ENCODE data around the gene TRERF1.

TRERF1 gene

DNA sequence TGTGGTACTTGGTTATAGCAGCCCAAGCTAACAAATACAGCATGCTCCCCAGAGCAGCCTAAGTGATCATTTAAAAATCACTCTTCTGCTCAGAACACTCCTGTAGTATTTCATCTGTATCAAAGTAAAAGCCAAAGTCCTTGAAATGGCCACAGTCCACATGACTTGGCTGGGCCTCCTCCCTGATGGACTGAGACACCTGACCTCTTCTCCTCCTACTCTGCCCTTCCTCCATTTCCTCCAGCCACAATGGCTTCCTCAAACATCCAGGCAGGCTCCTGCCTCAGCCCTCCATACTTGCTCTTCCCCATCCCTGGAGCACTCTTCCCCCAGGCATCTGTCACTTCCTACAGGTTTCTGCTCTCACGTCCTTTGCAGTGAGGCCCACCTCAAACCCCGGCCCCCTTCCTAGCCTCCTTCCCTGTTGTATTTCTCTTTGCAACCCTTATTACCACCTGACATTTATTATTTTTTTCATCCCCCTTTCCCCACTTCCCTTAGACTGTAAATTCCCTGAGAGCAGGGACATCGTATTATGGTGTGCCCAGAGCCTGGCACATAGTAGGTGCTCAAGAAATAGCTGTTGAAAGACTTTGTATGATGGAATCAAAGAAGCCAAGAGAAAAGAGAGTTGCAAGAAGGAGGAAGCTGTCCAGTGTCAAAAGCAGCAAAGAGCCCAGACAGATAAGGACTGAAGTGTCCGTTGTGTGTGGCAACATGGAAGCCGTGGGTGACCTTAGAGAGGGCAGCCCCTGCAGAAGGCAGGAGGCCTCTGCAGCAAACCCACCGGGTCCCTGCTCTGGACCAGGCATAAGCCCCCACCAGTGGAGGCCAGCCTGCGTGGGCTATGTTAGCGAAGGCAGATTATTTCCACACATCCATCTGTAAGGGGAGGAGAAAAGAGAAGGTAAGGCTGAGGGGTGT is 87.5 kb downstream of the TRERF1 start:
- DNase-seq = no peak

DNA sequence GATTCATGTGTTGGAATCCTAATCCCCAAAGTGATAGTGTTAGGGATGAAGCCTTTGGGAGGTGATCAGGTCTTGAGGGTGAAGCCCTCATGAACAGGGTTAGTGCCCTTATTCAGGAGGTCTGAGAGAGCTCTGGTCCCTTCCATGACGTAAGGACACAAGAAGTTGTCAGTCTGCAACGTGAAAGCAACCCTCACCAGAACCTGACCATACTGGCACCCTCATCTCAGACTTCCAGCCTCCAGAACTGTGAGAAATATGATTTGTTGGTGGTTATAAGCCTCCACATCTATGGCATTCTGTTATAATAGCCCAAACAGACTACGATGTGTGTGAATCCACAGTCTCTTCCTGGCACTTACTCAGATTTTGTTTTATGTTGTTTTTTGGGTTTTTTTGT is 90.7 kb downstream of the TRERF1 start:
- DNase-seq = no peak

DNA sequence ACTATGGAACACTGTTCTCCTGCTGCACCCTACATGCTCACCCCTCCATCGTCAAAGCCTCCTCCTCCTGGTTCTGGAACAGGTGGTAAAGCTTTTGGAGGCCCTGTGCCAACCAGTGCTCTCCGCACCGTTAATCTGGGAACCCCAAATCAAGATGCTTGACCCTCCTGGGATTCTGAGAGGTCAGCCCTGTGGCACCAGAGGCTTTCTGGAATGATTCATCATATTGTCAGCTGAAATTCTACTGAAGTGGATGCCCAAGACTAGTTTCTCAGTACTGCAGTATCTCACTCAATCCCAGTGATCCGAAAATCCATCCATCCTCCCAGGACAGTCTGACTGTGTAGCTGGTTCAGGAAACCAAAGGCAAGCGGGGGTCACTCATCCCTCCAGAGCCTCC is 92.7 kb downstream of the TRERF1 start:
- DNase-seq = no peak

DNA sequence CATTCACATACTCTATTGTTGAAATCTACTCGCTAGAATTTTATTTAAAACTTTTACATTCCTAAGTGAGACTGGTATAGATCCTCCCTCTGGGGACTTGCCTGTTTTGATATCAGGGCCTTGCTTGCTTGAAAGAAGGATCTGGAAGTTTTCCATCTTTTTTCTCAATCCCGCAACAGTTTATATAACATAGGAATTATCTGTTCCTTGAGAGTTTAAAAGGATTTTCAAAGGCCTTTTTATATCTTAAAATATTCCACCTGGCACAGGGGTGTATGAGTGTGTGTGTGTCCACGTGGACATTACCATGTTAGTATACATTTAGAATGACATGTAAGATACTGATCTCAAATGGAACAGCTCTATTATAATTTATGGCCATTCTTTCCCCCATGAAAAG is 96.3 kb downstream of the TRERF1 start:
- no peak for DNase-seq

DNA sequence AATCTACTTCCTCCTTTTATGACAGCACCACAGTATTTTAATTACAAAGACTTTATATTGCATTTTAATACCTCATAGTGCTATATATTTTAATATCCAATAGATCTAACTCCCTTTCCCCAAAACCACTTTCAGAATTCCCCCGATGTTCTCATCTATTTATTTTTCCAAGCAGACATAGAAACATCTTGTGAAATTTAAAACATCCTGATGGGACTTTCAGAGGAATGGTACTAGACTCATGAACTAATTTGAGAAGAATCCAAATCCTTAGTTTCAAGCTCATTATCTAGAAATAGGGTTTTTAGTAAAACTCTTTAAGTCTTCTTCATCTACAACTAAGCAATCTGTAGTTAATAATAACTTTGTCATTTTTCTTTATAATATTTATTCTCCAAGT is 97.0 kb downstream of the TRERF1 start:
- no peak for DNase-seq

DNA sequence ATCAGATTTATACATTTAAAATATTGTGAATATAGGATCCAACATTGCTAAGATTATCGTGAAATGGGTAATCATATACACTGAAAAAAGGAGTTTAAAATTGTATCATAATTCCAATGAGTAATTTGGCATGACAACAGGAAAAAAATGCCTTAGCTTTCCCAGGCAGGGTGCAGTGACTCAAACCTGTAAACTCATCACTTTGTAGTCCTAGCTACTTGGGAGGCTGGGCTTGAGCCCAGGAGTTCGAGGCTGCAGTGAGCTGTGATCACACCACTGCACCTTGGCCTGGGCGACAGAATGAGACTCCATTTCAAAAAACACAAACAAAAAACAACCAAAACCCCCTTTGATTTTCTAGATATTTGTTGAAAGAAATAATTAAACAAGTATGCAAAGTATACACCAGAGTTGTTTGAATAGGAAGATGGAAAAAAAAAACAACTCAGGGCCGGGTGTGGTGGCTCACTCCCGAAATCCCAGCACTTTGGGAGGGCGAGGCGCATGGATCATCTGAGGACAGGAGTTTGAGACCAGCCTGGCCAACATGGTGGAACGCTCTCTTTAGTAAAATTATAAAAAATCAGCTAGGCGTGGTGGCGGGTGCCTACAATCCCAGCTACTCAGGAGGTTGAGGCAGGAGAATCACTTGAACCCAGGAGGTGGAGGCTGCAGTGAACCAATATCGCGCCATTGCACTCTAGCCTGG is 98.7 kb downstream of the TRERF1 start:
- no peak for DNase-seq

DNA sequence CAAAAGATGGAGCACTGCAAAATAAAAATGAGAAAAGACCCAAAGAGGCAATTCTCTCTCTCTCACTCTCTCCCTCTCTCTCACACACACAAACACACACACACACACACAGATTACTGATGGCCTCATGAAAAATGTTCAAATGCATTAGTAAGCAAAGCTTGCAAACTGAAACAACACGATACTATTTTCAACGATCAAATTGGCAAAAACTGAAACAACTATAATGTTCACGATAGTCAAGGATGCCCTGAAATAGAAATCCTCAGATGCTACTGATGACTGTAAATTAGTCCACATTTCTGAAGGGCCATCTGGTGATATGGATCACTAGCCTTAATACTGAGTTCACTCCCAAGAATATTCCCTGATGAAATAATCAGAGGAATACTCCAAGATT is 100.8 kb downstream of the TRERF1 start:
- DNase-seq = no peak

DNA sequence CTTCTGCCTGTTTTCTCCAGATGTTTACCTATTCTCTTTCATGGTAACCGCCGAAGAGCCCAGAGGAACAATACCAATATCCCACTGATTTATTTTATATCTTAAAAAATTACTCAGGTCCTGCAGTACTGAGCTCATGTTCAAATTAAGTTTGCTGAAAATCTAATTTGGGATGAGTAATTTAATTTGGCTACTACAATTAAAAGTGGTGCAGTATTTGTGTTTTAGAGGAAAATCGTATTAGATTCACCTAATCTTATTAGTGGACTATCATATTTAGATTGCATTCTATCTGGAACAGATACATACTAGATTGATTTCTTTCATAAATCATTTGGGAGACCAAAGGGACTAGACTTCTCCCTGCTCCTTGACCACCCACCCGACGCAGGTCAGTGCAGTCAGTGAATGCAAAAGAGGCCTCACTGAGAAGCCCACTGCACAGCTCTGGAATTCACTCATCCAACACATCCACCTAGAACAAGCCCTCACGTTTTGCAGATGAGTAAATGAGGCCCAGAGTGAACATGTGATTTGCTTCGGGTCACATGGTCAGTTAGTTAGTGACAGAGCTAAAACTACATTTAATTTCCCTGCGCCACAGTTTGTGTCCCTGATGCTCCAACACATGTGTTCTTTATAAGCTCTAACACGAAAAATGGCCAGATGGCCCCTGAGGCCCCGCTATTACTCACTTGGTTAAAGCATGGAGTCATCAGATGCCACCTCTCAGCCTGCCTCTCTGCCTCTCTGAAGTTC is 101.8 kb downstream of the TRERF1 start:
- DNase-seq = no peak

DNA sequence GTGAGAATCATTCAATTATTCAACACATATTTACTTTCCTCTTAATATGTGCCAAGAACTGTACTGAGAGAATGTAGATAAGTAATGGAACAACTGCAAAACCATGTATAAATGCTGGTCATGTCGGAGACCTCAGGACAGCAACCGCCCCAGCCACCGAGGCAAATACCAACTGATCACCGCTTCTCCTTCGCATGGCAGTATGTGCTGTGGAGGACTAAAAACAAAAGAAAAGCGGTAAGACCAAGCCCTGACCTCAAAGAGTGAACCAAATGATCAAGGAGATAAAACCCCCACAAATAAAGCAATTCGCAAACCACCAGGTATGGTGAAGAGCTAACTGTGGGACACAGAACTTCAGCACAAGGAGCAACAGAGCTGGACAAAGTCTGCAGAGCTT is 104.3 kb downstream of the TRERF1 start:
- DNase-seq = no peak

DNA sequence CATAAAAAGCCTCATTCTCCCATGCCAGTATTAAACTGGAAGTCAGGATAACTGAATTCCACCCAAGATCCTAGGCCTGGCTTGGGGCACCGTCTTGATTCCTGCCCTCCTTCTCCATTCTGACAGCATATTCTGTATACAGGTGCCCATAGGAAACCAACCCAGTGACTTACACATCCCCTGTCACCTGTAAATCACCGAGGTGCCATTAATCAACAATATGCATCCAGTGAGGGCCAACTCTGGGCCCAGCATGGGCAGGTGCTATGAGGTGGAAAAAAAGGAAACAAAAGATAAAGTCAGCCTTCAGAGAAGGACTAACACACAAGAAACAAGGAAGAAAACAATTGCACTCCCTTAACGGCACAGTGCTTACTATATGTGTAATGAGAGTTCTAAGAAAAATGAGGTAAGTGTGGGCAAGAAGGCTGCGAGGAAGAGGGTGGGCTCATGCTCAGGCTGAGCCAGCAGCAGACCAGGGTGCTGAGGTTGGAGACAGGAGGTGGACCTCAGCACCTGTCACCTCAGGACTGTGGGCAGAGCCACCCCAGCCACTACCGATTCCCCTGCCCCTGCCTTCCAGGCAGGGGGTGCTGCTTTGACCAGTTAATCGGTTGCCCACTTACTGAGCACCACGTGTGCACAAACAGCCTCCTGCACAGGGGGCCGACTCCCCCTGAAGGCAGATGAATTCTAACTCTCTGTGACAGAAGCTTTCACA is 105.9 kb downstream of the TRERF1 start:
- no peak for DNase-seq

DNA sequence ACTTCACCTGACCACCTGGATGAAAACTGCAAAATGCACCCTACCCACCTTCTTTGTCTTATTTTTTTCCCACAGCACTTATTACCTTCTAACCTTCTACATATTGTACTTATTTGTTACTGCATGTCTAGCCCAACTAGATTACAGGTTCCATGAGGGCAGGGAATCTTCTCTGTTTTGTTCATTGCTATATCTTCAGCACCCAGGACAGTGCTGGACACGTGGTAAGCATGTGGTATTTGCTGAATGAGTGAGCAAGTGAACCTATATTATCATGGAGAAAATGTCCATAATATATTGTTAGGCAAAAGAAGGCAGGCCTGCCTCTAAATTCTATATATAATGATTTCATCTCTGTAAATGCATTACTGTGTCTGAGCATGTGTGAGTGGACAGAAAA is 107.0 kb downstream of the TRERF1 start:
- no peak for DNase-seq

DNA sequence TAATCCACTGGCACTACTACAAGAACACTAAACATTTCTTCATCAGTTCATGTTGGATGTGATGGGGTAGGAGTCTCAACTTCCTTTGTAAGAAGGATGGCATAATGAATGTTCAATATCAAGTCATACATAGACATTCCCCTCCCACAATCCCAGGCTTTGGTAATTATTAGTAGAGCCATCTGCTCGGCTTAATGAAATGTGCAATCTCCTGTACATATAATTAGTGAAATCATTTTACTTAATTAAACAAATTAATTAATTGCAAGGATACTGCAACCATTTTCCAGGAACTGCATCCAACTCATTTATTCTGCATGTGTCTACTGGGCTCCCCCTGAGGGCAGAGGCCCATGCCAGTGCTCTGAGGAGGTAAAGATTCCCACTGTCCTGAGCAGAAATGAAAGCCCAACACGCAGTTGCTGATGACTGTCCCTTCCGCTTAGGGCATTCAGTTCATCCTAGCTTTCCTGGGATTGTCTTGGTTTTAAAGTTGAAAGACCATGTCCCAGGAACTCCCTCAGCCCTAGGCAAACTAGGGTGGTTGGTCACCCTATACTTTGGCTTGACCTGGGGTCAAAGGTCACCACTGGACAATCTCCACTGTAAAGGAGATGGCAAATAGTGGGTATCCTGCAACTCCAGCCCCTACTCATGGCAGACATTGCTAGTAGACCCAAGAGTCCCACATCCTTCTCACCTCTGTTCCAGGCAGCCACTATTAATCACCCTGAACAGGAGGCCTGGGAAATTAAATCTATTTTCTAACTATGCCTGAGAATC is 109.8 kb downstream of the TRERF1 start:
- DNase-seq = no peak

DNA sequence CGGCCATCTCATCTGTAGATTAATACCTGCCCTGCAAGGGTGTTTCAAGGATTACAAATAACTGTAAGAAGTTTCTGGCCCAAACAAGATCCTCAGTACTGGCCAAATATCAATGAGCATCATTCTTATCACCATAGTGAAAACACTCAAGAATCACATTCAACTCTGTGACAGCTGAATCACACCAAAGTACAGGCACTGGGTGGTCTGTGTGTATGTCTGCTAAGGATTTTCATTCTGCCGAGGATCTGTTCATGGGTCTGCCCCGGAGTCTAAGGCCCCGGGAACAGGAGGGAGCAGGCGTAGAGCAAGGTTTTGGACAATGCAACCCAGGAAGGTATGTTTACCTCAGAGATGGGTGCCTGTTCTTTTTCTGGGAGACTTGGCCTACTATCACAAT is 110.5 kb downstream of the TRERF1 start:
- DNase-seq = no peak

DNA sequence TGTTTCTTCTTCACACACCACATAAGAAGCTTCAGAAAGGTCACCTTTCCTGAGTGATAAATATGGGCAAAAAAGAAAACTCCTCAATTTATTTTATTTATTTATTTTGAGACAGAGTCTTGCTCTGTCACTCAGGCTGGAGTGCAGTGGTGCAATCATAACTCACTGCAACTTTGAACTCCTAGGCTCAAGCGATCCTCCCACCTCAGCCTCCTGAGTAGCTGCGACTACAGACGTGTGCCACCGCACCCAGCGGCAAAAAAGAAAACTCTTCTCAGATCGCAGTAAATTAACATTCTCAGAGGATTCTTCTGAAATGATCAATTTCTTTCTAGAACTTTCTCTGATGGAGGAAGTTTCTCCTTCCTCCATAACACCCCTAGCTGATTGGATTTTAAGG is 111.2 kb downstream of the TRERF1 start:
- no peak for DNase-seq

DNA sequence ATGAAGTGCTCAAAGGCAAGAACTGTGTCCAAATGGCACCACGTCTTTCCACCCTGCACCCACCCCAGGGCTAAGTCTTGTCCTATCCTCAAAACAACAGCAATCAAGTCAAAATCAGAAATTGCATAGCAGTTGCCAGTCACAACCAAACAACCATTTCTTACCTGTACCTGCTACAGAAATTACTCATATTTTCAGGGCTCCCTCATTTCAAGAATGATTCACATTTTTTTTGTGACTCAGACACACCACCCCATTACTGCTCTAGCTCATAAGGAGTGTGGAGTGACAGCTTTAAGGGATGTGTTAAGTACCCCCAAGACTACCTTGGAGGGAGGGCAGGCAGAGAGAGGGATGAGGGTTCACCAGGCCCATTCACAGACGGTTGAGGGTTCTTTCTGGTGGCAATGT is 111.7 kb downstream of the TRERF1 start:
- DNase-seq = no peak

DNA sequence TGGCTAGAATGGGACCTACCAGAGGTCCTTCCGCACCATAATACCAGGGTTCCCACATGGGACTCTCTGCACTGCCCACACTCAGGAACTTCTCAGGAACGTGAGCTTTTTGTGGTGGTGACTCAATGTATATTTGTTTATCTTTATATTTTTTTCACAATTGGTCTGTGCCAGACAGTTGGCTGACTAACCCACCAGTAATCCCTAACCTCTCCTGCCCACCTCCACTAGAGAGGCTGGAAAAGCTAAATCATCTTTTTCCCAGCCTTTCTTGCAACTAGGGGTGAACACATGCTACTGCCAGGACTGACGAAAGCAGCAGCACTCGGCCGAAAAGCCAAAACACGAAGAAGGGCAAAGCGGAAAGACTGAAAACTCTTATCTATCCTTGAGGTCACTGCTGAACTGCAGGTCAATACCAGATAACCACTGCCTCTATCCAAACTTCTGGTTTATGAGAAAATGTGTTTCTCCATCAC is 112.9 kb downstream of the TRERF1 start:
- no peak for DNase-seq

DNA sequence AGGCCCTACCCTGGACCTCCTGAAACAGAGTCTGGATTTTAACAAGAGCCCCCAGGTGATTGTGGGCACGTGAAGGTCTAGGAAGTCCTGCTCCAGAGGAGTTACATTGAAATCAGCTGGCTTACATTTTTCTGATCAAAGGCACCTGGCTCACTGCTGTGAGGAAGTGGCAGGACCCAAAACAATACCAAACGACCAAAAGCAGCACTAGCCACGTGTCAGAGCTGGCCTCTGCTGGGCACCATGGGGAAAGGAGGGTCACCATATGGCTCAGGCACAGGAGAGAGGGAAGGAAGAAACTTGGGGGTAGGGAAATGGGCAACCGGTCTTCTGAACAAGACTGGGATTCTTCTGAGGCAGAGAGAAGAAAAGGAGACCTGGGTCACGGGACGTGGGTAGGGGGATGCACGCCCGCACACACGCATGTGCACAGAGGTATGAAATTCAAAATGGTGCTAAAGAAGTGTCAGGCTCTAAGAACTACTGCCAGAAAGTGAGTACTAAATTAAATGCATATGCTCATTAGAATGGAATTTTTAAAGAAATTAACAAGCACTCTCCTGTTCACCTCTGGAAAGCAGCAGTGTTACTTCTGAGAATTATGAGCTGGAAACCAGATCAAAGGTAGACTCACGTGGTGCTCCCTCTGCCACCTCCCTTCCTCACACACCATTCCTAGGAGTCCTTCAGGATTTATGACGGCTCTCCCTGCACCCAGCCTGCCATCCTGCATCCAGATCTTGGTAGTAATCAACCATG is 113.6 kb downstream of the TRERF1 start:
- no peak for DNase-seq

DNA sequence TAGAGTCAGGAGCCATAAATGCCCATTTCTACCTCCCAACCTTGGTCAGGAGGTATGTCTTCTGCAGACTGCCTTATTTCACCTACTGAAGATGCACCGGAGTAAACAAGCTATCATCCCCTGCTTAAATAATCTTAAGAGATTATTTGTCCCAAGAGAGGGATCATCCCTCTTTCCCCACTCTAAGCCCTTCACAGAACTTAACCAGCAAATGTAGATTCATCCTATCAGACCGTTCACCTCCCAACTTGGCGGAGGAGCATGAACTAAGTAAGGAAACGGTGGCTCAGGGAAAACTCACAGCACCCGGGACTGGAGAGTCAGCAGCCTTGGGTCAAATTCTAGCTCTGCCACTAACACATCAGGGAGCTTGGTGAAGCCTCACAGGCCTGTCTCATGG is 115.3 kb downstream of the TRERF1 start:
- no peak for DNase-seq

DNA sequence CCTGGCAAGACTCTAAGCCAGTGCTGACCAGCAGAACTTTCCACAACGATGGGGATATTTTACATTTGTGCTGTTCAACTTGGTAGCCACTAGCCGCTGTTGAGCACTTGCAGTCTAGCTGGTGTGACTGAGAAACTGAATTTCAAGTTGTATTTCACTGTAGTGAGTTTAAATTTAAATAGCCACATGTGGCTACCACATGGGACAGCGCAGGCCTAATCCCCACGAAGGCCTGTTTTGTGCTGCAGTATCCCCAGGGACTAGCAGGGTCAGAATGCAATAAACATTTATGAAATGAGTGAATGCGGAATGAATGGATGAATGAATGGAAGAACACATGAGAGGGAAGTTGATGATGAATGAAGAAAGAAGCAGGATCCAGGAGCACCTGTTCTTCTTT is 115.8 kb downstream of the TRERF1 start:
- DNase-seq = no peak

DNA sequence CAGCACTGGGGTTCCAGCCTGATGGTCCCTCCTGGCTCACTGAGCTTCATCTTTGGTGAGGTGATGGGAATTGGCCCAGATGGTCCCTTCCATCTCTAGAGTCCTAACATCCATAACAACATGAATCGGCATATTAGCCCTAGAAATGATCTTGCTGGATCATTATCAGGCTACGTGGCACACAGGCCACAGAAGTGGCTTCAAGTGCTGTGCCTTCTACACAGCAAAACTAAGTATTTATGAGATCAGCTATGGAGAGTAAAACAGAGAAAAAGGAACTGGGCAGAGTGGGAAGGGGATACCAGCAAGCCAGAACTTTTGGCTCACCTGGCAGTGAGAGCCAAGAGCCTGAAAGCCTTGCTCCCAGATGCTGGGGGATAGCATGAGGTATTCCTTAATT is 116.9 kb downstream of the TRERF1 start:
- DNase-seq = no peak

DNA sequence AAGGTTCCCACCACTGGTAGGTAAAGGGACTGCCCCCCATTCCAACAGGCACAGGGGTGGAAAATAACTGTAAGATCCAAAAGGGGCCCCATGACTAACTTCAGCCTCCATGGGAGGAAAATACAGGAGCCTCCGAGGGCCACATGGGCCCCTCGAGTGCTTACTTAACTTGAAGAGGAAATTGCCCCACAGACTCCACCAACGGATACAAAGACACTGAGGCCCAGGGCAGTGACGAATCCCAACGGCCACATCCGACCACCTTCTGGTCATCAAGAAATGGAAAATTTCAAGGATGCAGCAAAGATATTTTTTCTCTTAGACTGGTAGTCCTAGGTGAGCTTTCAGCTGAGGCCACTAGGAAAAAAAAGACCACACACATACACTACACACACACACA is 118.1 kb downstream of the TRERF1 start:
- no peak for DNase-seq

Data from left hindlimb (tissue), 1 donor.